Erythroblast (primary cell): ENCODE data around the gene ADAMTS2.

ENCODE experiments used
- GATA1 ChIP-seq: IDR thresholded peaks from 2 replicates; pipeline ENCODE4 v1.6.1; 2011; ENCODE audit warnings: low read depth, mild to moderate bottlenecking, control low read depth, low read length, moderate library complexity
- POLR2A ChIP-seq: IDR thresholded peaks from 2 replicates; pipeline ENCODE4 v1.6.1; 2011; ENCODE audit warnings: mild to moderate bottlenecking, low read length

- TF ChIP-seq POLR2A (no peak), GATA1 (no peak)
Measured at GRCh38 chr5:179120951-179121666, 224.2 kb downstream of the ADAMTS2 start.
